Tibial nerve (tissue), 4 donors: ENCODE results near the gene GRM7. TPM values are rescaled to one million over a fixed set of nuclear protein-coding genes. Genes with fewer than 3 reads are reported as not detected.

ENCODE experiments used
- DNase-seq, 2 donors: peaks; one replicate each; pipeline ENCODE4 v3.0.0-alpha.2; 2019; ENCODE audit warnings: low spot score in 2 of 2
- H3K27ac ChIP-seq, 4 donors: fragments of 200-600 bp; sonication (generic) in 3 of 4; one replicate each; pipeline ENCODE4 v1.5.1; 2017 to 2019; ENCODE audit warnings: mild to moderate bottlenecking in 1 of 4
- H3K27me3 ChIP-seq, 2 donors: fragments of 200-600 bp; sonication (generic) in 1 of 2; one replicate each; pipeline versions ENCODE4 v1.5.1 to v1.6.0; 2017 to 2019
- H3K36me3 ChIP-seq, 3 donors: fragments of 200-600 bp; sonication (generic); one replicate each; pipeline ENCODE4 v1.5.1; 2018 to 2019
- H3K4me1 ChIP-seq, 4 donors: fragments of 200-600 bp; sonication (generic) in 3 of 4; one replicate each; pipeline ENCODE4 v1.5.1; 2017 to 2019
- H3K4me3 ChIP-seq, 4 donors: fragments of 200-600 bp; sonication (generic) in 3 of 4; one replicate each; pipeline ENCODE4 v1.5.1; 2017 to 2019; ENCODE audit warnings: mild to moderate bottlenecking in 1 of 4, moderate library complexity in 1 of 4
- H3K9me3 ChIP-seq, 4 donors: fragments of 200-600 bp; sonication (generic) in 3 of 4; one replicate each; pipeline ENCODE4 v1.5.1; 2017 to 2019
- CTCF ChIP-seq, 5 experiments: fragments of 200-600 bp in 3 of 5; fragments of 450-650 bp in 2 of 5; sonication (generic) in 3 of 5; IDR thresholded peaks; one replicate each; pipeline ENCODE4 v1.5.1; 2016 to 2019; ENCODE audit warnings: antibody characterized with exemption in 5 of 5, mild to moderate bottlenecking in 3 of 5, moderate library complexity in 2 of 5
- EP300 ChIP-seq, 2 donors: sonication (generic); formaldehyde crosslinking; IDR thresholded peaks; one replicate each; pipeline ENCODE4 v1.6.1; 2017; ENCODE audit warnings: antibody characterized with exemption in 2 of 2, mild to moderate bottlenecking in 1 of 2
- POLR2A ChIP-seq, 2 donors: fragments of 450-650 bp; IDR thresholded peaks; one replicate each; pipeline ENCODE4 v1.6.1; 2017; ENCODE audit warnings: antibody characterized with exemption in 2 of 2, mild to moderate bottlenecking in 2 of 2, moderate library complexity in 2 of 2
- WGBS, 2 donors: methylation state at CpG; one replicate each; pipeline ENCODE4 v1.1.5; 2018; 5-methylcytosine and 5-hydroxymethylcytosine counted together
- total RNA-seq, 4 donors: library from RNA; depleted of rRNA; stranded (reverse); fragments of >200 nt; gene quantifications; one replicate each; pipeline ENCODE4 v1.1.0, GENCODE V29; 2016

Gene GRM7
- total RNA-seq, 4 donors from 2014 or later: 0.22 to 0.84 TPM; not detected in 2

- no peak for DNase-seq
- no peak overlapping the region for H3K4me3 ChIP-seq
- no peaks in the 10 kb centered on the region for H3K36me3 ChIP-seq
- TF ChIP-seq CTCF (IDR thresholded peaks at IDR 0.05) (no peak), POLR2A (IDR thresholded peaks at IDR 0.05) (no peak), EP300 (IDR thresholded peaks at IDR 0.05) (no peak)
- 12 to 25% methylated on average over 4 of the region's 4 CpGs for WGBS, 2 donors
- no peaks in the 10 kb centered on the region for H3K4me1 ChIP-seq
- no peaks in the 10 kb centered on the region for H3K9me3 ChIP-seq
- H3K27me3 ChIP-seq: no peaks in the 10 kb centered on the region
- no peak overlapping the region for H3K27ac ChIP-seq
These were observed 770.0 kb downstream of the GRM7 start for GRCh38 chr3:7630925-7631324.

- H3K4me1 ChIP-seq: no peaks in the 10 kb centered on the region
- H3K36me3 ChIP-seq: no peaks in the 10 kb centered on the region
- H3K27ac ChIP-seq: no peak overlapping the region
- no peak for DNase-seq
- no peaks in the 10 kb centered on the region for H3K27me3 ChIP-seq
- H3K4me3 ChIP-seq: no peak overlapping the region
- no peak for TF ChIP-seq POLR2A (IDR thresholded peaks at IDR 0.05)
- TF ChIP-seq CTCF (IDR thresholded peaks at IDR 0.05): no peak
- TF ChIP-seq EP300 (IDR thresholded peaks at IDR 0.05): no peak
- H3K9me3 ChIP-seq: no peaks in the 10 kb centered on the region
These were observed 771.4 kb downstream of the GRM7 start for GRCh38 chr3:7632305-7632704.

GRCh38 chr3:7637694-7638093 is 776.8 kb downstream of the GRM7 start:
- Histone ChIP-seq H3K4me3 (no peak overlapping the region), H3K36me3 (no peaks in the 10 kb centered on the region), H3K27ac (no peak overlapping the region), H3K4me1 (no peaks in the 10 kb centered on the region), H3K9me3 (no peaks in the 10 kb centered on the region), H3K27me3 (no peaks in the 10 kb centered on the region)
- 59 to 67% methylated on average over 5 of the region's 5 CpGs for WGBS, 2 donors
- TF ChIP-seq POLR2A (IDR thresholded peaks at IDR 0.05) (no peak), CTCF (IDR thresholded peaks at IDR 0.05) (no peak), EP300 (IDR thresholded peaks at IDR 0.05) (no peak)
- no peak for DNase-seq

GRCh38 chr3:7638103-7638502 is 777.2 kb downstream of the GRM7 start:
- TF ChIP-seq EP300 (IDR thresholded peaks at IDR 0.05) (no peak), CTCF (IDR thresholded peaks at IDR 0.05) (no peak), POLR2A (IDR thresholded peaks at IDR 0.05) (no peak)
- DNase-seq: no peak
- H3K4me1 ChIP-seq: no peaks in the 10 kb centered on the region
- H3K4me3 ChIP-seq: no peak overlapping the region
- no peak overlapping the region for H3K27ac ChIP-seq
- H3K36me3 ChIP-seq: no peaks in the 10 kb centered on the region
- H3K27me3 ChIP-seq: no peaks in the 10 kb centered on the region
- H3K9me3 ChIP-seq: no peaks in the 10 kb centered on the region

- no peaks in the 10 kb centered on the region for H3K4me1 ChIP-seq
- DNase-seq: no peak
- TF ChIP-seq CTCF (IDR thresholded peaks at IDR 0.05) (no peak), EP300 (IDR thresholded peaks at IDR 0.05) (no peak)
- H3K9me3 ChIP-seq: no peaks in the 10 kb centered on the region
- no peak overlapping the region for H3K27ac ChIP-seq
- no peak overlapping the region for H3K4me3 ChIP-seq
- H3K27me3 ChIP-seq: no peaks in the 10 kb centered on the region
- H3K36me3 ChIP-seq: no peaks in the 10 kb centered on the region
These were observed 779.9 kb downstream of the GRM7 start for GRCh38 chr3:7640787-7641186.
